Measurements from ENCODE around the gene PSMB5.
"Not testable (repeated sequence)": the region's sequence is repeated elsewhere in the genome, so short reads cannot be mapped to it uniquely, and the experiment has no call there.

PSMB5 gene

DNA sequence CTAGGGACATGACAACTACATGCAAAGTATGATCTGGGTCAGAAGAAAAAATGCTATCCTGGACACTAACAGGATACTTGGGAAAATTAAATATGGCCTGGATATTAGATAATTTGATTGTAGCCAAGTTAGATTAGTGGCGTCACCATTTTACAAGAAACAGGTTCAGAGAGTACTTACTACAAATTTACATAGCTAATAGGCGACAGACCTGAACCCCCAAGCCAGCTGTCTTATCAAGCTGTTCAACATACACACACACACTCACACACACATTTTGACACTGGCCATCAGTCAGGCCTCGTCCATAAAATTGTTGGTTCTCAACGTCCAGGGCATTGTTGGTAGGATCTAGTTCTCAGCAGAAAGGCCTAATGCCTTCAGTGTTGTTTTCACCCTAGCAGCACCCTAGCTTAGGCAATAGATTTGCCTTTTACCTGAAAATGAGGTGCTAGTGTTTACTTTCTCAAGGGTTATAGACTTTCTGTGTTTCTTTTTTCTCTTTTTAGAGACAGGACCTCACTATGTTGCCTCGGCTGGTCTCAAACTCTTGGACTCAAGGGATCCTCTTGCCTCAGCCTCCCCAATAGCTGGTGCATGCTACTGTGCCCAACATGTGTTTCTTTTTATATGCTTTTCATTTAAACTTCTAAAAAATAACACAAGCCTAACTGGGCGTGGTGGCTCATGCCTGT, 21.5 kb downstream of the PSMB5 start:
- no peak for DNase-seq

DNA sequence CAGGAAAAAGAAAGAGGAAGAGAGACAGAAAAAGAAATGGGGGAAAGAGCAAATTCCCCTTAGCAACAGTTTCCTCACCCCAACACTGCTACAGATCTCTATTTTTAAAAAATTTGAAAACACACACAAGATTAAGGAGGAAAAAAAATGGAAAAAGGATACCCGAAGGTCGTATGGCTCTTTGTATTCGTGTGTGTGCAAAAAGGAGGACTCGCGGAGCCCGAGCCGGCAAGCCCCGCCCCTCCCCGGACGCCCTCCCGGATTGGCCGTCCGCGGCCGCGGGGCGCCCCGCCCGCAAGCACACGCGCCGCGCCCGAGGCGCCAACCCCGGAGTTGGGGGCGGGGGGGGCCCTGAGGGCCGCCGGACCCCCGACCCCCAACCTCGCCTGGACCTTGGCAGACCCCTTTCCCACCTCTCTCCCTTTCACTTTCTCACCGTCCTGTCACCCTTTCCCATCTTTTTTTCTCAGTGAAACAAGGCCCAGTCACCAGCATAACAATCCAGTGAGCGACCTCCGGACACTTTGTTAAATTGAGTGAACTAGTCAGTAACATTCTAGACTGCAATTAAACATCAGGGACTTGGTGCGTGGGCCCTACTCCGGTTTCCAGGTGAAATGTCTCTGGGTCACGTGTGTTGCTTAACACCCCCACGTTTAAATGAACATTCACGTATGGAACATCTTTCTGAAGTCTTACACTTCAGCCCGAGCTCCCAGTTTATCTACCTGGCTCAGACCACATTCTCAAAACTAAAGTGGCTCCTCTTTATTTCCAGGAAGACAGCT, 24.6 kb downstream of the PSMB5 start, which contains the start of gene C14orf93:
TSS of gene C14orf93 (minus strand) at position 205 of the 788 bp plus-strand sequence. CDS start 11,120 bp downstream, outside the sequence.
- DNase-seq = peak; percentile 70

DNA sequence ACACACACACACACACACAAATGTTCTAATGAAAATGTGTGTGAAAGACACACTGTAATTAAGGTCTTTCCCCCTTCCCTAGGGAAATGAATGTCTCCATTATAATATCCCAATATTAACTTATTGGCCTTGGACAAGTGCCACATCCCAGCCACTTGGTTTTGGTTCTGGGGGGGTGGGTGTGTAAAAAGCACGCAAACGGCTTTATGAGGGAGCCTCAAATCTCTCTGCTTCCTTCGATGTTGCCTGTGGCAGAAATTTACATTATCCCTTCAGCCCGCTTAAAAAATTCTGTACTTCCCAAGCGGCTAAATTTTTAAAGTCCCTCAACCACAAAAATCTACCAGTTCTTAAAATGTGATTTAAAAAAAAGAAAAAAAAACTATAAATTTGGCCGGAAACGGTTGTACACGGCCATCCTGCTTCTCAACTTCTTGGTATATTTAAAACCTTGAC, 25.2 kb downstream of the PSMB5 start:
- DNase-seq = no peak

DNA sequence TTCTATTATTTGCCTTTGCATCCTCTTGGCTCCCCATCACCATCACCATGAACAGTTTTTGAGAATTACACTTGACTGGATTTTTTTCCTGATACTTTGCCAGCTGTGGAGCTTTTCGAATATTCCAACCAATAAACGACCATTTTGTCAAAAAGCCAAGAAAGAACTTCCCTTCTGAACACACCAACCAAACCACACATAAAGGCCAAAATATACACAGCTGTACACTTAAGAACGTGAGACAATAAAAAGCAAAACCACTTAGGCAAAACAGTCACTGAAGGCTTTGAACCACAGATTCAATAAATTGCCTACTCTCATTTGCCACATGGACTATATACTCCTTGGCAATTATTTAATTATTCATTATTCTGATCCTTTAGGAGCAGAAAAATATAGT, 25.9 kb downstream of the PSMB5 start:
- no peak for DNase-seq

DNA sequence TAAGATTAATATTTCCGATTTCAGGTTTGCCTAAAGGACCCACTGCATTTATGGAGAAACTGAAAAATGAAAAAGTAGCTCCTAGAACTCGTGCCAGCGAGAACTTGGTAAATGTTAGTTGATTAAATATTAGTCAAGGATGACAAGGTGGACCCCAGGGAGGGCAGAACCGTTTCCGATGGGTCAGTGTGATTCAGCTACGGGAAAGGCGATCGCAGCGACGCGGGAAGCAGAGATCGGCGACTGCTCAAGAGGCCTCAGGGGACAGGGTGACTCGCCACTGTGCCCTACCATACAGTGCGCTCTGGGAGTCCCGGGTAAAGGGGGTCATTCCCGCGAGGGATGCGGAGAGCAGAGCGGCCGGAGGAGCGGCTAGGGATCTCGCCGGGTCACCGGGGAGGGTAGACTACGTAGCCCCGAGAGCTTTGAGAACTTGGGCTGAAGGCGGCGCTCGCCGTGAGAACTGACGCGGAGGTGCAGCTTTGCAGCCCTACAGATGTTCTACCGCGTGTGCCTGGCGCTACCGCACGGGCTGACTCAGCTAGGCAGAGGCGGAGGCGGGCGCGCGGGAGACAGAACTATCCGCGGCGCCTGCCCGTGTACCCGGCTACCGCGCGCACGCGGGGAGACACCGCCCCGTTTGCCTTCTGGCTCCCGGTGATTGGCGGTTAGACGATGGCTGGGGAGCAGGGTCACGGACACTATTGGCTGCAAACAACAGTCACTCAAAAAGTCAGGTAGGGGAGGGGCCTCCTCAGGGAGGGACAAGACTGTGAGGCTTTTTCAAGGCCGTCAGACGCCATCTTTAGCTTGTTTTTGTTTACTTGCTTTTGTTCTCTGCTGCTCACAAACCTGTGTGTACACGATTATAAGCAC, 27.9 kb downstream of the PSMB5 start:
- DNase-seq = peak; percentile 96

DNA sequence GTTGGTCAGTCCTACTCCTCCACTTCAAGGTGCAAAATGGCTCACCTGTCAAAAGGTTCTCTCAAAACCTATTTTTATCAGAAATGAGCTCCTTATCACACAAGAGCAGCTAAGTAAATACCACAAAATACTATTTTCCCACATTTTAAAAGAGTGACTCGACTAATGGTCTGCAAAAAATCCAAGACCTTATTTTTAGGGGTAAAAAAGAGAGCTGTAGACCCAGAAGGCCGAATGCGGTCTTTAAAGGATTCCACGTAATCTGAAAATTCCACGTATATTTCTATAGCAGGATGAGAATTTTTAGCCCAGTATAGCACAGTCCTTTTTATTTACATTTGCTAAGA, 28.5 kb downstream of the PSMB5 start:
- DNase-seq = no peak

DNA sequence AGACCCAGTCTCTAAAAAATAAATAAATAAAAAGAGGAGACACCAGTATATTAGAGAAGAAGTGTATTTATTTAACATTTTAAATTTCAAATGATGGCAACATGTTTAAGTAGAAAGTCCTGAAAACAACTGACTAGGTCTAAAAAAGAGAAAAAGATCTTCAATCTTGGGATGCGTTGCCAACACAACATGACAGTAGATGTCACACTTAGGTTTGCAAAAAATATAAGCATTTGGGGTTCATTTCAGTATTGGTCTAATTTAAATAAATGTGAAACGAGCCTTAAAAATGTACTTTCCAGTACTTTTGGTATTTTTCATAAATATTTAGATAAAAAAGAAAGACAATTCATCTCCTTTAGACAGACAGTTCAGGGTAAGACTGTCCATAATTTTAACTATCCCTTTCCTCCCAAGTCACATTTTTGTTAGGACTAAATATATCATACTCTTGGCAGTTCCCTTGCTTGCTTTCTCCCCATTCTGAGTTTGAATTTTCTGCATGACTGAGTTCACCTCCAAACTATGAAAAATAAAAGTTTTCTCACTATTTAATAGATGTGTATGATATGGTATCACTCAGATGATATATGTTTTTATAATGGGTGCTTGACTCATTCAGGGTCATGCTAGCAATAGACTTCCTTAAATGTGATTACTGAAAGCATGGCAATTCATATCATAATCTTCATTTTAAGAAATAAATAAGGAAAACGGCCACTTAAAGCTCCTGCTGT, 29.1 kb downstream of the PSMB5 start:
- no peak for DNase-seq

DNA sequence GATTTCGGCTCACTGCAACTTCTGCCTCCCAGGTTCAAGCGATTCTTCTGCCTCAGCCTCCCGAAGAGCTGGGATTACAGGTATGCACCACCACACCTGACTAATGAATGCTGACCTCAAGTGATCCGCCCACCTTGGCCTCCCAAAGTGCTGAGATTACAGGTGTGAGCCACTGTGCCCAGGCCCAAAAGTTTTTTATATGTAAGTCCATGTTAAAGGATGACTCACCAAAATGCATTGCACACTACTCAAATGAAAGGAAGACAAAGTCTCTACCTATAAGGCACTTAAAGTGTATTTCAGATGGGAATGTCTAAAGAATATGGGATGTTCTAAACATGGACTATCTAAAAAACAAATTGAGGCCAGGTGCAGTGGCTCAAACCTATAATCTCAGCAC, 30.4 kb downstream of the PSMB5 start:
- not testable (repeated sequence) for DNase-seq

DNA sequence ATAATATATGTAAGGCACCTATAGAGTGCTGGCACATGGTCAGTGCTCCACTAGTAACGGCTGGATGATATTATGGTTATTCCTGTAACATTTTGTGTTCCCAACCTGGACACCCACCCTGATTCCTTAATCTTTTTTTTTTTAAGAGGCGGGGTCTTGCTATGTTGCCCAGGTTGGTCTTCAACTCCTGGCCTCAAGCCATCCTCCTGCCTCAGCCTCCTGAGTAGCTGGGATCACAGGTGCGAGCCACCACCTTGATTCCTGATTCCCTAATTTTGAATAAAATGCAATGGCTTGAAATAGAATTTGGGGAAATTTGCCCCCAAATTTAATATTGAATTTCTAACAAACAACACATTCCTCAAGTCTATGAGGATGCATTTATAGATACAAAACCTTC, 32.1 kb downstream of the PSMB5 start:
- DNase-seq = no peak

DNA sequence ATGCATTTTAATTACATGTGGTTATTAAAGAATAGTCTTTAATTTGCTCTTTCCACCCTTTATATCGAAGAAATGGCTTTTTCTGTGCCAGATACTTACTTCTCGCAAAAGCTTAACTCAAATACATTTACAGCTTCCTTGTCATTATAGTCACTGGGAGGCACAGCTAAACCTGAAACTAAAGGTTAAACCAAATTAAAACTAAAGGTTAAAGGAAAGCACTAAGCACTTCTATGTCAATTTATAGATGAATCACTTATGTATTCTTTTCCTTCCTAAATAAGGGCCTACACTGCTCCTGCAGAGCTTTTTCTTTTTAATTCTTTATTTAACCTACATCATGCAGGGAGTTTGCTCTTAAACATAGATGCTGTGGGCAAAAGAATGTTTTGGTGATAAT, 33.8 kb downstream of the PSMB5 start:
- DNase-seq = no peak

DNA sequence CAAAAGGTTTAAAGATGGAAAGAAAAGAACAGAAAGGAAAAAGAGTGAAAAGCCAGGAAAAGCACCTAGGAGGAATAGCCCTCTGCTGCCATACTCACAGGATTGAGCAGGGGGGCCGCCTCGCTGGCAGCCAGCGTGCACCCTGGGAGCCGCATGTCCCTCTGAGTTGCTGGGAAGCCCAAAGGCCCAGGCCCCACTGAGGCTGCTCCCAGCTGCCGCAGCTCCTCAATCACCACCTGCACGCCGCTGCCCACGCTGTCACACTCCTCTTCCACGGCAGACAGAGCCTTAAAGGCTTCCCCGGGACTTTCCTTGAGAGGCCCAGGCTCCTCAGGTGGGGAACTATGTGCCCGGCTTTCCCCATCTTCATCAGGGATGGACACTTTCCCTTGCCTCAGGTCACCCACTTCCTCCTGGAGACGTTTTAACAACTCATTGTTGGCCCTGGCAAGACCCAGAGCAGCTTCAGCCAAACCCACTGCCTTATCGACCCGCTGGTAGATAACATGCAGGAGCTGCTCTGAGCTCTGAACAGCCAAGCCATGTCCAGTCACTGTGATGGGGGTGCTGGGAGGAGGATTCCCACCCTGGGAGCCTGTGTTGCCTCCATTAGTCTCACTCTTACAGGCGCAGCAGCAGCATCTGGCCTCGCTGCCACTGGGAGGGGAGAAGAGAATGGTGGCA, 36.2 kb downstream of the PSMB5 start:
- DNase-seq = no peak

DNA sequence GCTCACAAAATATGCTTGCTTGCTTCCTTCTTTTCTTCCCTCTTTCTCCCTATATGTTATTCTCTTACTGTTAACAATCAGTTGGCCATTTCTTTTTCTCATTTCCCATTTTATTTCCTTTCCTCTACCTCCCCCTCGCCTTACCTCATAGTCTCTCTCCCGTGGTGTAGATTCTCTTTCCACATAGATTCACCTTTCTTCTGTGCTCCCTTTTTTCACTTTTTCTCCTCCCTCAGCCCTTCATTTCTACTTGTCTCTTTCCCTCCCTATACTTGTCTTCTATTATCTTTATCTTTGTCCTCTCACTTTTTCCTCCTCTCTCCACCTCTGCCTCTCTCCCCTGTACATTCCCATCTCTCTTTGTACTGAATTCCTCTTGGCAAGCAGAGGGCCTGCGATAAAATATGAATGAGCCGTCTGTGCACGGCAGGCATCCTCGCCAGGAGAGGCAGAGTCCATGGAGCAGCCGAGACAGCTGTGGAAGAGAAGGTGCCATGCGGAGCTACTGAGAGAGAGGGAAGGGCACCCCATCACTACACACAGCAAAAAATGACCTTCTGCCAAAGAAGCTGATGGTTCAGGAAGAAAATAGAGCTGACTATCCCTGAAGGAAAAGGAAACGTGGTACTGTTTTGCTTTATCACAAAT, 36.9 kb downstream of the PSMB5 start:
- no peak for DNase-seq

DNA sequence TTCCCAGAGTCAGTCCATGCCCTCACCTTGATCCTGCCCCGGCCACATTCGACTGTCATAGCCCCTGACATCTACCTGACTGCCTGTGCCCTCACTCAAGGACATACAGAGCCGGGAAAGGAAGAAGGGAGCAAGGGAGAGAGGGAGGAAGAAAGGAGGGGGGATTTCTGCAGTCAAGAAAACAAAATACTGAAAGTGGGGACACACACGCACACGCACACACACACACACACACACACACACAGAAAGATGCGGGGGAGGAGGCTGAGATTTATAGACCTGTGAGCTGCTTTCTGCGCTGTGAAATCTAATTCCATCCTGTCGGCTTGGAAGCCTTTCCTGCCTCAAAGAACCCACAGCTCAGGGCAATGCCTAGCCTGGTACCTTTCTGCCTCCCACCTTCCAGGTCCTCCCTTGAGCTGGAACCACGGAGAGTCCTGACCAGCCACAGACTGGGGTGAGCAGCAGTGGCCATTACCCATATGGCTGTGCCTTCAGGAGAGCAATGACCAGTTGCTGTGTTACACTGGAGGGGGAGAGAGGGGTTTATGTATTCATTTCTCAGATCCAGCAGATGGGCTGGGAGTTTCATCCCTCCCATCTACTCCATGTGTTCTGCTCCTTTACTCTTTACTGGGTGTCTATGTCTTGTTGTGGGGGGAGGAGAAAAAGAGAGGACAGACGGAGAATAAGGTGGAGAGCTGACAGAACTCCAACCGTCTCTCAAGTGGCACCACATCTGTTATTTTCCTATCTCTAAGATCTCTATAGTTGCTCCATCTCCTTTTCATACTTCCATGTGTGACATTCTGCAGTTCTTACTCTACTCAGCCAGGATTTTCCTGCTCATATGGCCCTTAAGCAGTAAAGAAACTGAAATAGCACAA, 37.7 kb downstream of the PSMB5 start:
- DNase-seq = no peak

DNA sequence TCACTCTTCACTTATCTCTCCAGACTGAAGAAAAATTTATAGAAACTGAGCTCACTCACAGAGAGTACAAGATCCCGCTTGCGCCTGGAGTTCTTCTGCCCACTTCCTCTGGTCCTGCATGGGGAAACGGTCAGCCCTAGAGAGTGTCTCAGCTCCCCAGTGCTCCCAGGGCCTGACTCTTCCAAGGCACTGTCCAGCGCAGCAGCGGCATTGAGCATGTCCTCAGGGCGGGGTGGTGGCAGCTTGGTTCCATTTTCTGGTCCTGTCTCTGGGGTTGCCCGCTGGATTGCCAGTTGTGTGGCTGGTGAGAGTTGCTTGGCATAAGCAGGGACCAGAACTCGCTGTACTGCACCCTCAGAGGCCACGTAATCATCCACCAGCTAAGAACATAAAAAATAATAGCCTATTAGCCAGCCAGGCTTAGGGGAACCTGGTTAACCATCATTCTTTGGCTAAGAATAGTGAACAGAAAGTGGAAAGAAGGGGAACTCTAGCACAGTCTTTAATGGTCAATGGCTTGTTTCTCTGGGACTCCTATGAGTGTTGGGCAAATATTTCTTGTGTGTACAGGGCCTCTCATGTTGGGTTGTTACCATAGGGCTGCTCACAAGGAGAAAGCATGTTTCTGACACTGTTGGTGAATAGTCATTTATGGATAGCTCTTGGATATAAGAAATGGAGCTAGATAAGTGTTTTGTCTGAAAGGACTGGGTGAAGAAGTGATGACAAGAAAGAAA, 38.6 kb downstream of the PSMB5 start:
- no peak for DNase-seq

DNA sequence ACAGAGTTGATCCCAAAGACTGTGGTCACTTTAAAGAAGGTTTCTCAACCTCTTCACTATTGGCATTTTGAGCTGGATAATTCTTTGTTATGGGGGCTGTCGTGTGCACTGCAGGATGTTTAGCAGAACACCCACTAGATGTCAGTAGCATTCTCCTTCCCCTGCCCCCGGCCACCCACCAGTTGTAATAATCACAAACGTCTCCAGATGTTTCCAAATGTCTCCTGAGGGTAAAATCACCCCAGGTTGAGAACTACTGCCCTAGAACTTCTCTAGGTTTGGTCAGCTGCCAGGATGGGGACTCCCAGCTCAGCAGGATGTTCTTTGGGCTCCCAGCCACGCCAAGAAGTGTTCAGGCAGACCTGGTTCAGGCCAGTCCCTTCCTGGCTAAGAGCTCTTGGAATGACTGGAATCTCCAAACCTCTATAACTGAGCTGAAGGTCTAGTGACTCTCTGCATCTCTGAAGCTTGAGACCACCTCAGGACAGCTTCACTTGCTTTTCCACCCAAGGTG, 39.9 kb downstream of the PSMB5 start:
- DNase-seq = no peak

DNA sequence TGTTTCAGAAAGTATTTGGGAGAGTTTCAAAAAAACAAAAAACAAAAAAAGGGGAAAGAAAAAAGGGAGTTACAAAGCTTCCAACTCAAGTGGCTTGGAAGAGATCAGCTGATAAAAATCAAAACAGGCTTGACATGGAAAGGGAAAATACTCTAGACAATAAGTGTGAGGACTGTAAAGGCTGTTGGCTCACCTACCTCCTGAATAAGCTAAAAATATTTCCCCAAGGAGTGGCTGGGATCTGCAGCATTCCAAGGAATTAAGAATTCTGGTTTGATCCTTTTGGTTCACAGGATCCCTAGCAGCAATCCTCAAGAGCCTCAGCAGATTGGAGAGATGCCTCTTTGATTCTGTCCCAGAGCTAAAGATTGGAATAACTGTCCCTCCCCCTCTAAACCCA, 41.2 kb downstream of the PSMB5 start:
- no peak for DNase-seq

DNA sequence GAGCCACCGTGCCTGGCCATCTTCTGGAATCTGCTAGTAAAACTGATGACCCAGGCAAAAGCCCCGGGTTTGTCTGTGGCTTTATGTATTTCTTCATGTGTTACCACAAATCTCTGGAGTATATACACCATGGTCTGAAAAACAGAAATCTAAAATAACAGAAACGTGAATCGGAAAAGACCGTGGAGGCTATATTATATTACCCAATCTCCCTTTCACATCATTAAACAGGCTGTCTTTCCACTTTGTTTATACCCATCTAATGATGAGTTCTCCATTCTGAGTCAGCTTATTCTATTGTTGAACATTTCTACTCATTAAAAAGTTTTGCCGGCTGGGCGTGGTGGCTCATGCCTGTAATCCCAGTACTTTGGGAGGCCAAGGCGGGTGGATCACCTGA, 42.8 kb downstream of the PSMB5 start:
- no peak for DNase-seq

DNA sequence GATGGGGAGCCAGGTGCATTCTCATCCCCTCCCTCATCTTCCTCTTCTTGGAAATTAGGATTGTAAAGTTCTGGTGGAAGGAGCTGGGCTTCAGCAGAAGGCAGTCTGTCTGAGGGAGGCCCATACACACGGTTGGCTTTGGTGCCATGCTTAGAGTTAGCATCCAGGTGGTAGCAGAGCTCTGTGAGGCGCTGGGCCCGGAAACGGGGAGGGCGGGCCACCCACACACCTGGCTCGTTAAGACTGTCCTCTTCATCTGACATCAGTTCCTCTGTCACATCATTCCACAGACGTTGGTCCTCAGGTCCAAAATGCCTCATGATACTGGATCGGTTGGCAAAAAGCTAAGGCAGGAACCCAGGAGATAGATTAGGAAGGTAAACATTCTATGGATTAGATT, 47.4 kb downstream of the PSMB5 start:
- DNase-seq = no peak

DNA sequence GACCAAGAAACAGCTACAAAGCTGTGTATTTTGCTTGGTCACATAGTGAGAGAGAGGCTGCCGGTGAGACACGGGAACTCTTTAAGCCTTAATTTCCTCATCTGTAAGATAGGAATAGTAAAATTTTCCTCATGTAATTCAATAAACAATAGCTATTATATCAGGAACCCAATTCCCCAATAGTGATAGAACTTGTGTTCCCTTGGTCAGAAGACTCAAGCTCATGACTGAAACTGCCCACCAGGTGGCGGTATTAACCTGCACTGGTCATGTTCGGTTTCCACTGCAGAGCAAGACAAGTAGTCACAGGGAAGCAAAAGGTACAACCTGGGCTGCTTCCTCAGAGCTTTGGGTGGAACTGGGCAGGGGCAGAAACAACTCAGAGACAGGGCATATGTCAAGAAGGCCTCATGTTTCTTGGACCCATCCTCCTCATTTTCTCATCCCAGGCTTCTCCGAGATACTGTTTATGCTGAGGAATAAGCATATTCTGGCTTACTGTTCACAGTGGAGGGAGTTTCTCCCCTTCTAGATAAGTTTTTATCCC, 48.1 kb downstream of the PSMB5 start:
- peak; percentile 88 for DNase-seq

Measured in effector CD4-positive, alpha-beta T cell (primary cell).